Measurements from ENCODE around the gene SHROOM4.

The SHROOM4 gene

GRCh38 chrX:50768801-50769200, 45.2 kb downstream of the SHROOM4 start:
- TF ChIP-seq CTCF (IDR thresholded peaks at IDR 0.05; ENCODE audit: insufficient read depth, low read length, poor library complexity, severe bottlenecking), result no peak
- no peak for DNase-seq (ENCODE audit: extremely low read depth, insufficient read length)
- no peaks in the 10 kb centered on the region for H3K27me3 ChIP-seq (replicated peaks; ENCODE audit: control insufficient read depth, insufficient read depth, low read length)
- H3K4me3 ChIP-seq (replicated peaks; ENCODE audit: low read depth, low read length), result no peak overlapping the region
- H3K36me3 ChIP-seq (ENCODE audit: control insufficient read depth, insufficient read depth, low read length), result no peaks in the 10 kb centered on the region

GRCh38 chrX:50765986-50766385, 48.0 kb downstream of the SHROOM4 start:
- no peak for TF ChIP-seq CTCF (IDR thresholded peaks at IDR 0.05; ENCODE audit: insufficient read depth, low read length, poor library complexity, severe bottlenecking)
- Histone ChIP-seq H3K4me3 (replicated peaks; ENCODE audit: low read depth, low read length) (no peak overlapping the region), H3K36me3 (ENCODE audit: control insufficient read depth, insufficient read depth, low read length) (no peaks in the 10 kb centered on the region), H3K27me3 (replicated peaks; ENCODE audit: control insufficient read depth, insufficient read depth, low read length) (no peaks in the 10 kb centered on the region)
- DNase-seq (ENCODE audit: extremely low read depth, insufficient read length), result no peak

- TF ChIP-seq CTCF (IDR thresholded peaks at IDR 0.05; ENCODE audit: insufficient read depth, low read length, poor library complexity, severe bottlenecking), result no peak
- DNase-seq (ENCODE audit: extremely low read depth, insufficient read length), result no peak
- Histone ChIP-seq H3K4me3 (replicated peaks; ENCODE audit: low read depth, low read length) (no peak overlapping the region), H3K27me3 (replicated peaks; ENCODE audit: control insufficient read depth, insufficient read depth, low read length) (no peaks in the 10 kb centered on the region), H3K36me3 (ENCODE audit: control insufficient read depth, insufficient read depth, low read length) (no peaks in the 10 kb centered on the region)
These were observed 51.4 kb downstream of the SHROOM4 start for GRCh38 chrX:50762578-50762977.

GRCh38 chrX:50756276-50756675, 57.7 kb downstream of the SHROOM4 start:
- no peak overlapping the region for H3K4me3 ChIP-seq (replicated peaks; ENCODE audit: low read depth, low read length)
- H3K36me3 ChIP-seq (ENCODE audit: control insufficient read depth, insufficient read depth, low read length), result no peaks in the 10 kb centered on the region
- no peak for TF ChIP-seq CTCF (IDR thresholded peaks at IDR 0.05; ENCODE audit: insufficient read depth, low read length, poor library complexity, severe bottlenecking)
- no peak for DNase-seq (ENCODE audit: extremely low read depth, insufficient read length)
- no peaks in the 10 kb centered on the region for H3K27me3 ChIP-seq (replicated peaks; ENCODE audit: control insufficient read depth, insufficient read depth, low read length)

- Histone ChIP-seq H3K36me3 (ENCODE audit: control insufficient read depth, insufficient read depth, low read length) (no peaks in the 10 kb centered on the region), H3K4me3 (replicated peaks; ENCODE audit: low read depth, low read length) (no peak overlapping the region), H3K27me3 (replicated peaks; ENCODE audit: control insufficient read depth, insufficient read depth, low read length) (no peaks in the 10 kb centered on the region)
- TF ChIP-seq CTCF (IDR thresholded peaks at IDR 0.05; ENCODE audit: insufficient read depth, low read length, poor library complexity, severe bottlenecking), result no peak
- no peak for DNase-seq (ENCODE audit: extremely low read depth, insufficient read length)
These were observed 62.9 kb downstream of the SHROOM4 start for GRCh38 chrX:50751091-50751490.

GRCh38 chrX:50747471-50747900, 66.5 kb downstream of the SHROOM4 start:
- TF ChIP-seq CTCF (IDR thresholded peaks at IDR 0.05; ENCODE audit: insufficient read depth, low read length, poor library complexity, severe bottlenecking), result peak; percentile 78
- Histone ChIP-seq H3K4me3 (replicated peaks; ENCODE audit: low read depth, low read length) (no peak overlapping the region), H3K27me3 (replicated peaks; ENCODE audit: control insufficient read depth, insufficient read depth, low read length) (no peaks in the 10 kb centered on the region), H3K36me3 (ENCODE audit: control insufficient read depth, insufficient read depth, low read length) (no peaks in the 10 kb centered on the region)
- no peak for DNase-seq (ENCODE audit: extremely low read depth, insufficient read length)

Data from GM06990 (cell line).